Measurements from ENCODE around the gene EFNA4. TPM values are rescaled to one million over a fixed set of nuclear protein-coding genes. Genes with fewer than 3 reads are reported as not detected.

EFNA4 gene
- total RNA-seq, 1 donor from 2014 or later = 8.9 TPM

- no peak for DNase-seq (ENCODE audit: low spot score)
- peaks cover 8% of the 10 kb centered on the region for H3K36me3 Mint-ChIP-seq (ENCODE audit: low read depth)
- H3K27me3 Mint-ChIP-seq (ENCODE audit: low read depth) = no peaks in the 10 kb centered on the region
- H3K4me1 Mint-ChIP-seq (ENCODE audit: low read depth) = peaks cover 34% of the 10 kb centered on the region
- no peak overlapping the region for H3K4me3 Mint-ChIP-seq (ENCODE audit: unreplicated experiment)
- no peak overlapping the region for H3K27ac Mint-ChIP-seq (ENCODE audit: unreplicated experiment)
- TF ChIP-seq, protein P1, sequence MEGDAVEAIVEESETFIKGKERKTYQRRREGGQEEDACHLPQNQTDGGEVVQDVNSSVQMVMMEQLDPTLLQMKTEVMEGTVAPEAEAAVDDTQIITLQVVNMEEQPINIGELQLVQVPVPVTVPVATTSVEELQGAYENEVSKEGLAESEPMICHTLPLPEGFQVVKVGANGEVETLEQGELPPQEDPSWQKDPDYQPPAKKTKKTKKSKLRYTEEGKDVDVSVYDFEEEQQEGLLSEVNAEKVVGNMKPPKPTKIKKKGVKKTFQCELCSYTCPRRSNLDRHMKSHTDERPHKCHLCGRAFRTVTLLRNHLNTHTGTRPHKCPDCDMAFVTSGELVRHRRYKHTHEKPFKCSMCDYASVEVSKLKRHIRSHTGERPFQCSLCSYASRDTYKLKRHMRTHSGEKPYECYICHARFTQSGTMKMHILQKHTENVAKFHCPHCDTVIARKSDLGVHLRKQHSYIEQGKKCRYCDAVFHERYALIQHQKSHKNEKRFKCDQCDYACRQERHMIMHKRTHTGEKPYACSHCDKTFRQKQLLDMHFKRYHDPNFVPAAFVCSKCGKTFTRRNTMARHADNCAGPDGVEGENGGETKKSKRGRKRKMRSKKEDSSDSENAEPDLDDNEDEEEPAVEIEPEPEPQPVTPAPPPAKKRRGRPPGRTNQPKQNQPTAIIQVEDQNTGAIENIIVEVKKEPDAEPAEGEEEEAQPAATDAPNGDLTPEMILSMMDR (IDR thresholded peaks at IDR 0.05) = peak; percentile 94
- H3K9me3 Mint-ChIP-seq (ENCODE audit: low read depth) = no peaks in the 10 kb centered on the region
Observed at GRCh38 chr1:155061381-155062150, 2.0 kb upstream of the EFNA4 start.

- H3K4me3 Mint-ChIP-seq (ENCODE audit: unreplicated experiment) = no peak overlapping the region
- no peaks in the 10 kb centered on the region for H3K9me3 Mint-ChIP-seq (ENCODE audit: low read depth)
- H3K27me3 Mint-ChIP-seq (ENCODE audit: low read depth) = no peaks in the 10 kb centered on the region
- no peak overlapping the region for H3K27ac Mint-ChIP-seq (ENCODE audit: unreplicated experiment)
- peaks cover 8% of the 10 kb centered on the region for H3K36me3 Mint-ChIP-seq (ENCODE audit: low read depth)
- peaks cover 34% of the 10 kb centered on the region for H3K4me1 Mint-ChIP-seq (ENCODE audit: low read depth)
- no peak for DNase-seq (ENCODE audit: low spot score)
- TF ChIP-seq, protein P1 (IDR thresholded peaks at IDR 0.05) = no peak
Observed at GRCh38 chr1:155062151-155062686, 1.3 kb upstream of the EFNA4 start.

- TF ChIP-seq, protein P1 (IDR thresholded peaks at IDR 0.05) = peak; percentile 81
- Mint-ChIP-seq H3K27me3 (ENCODE audit: low read depth) (no peaks in the 10 kb centered on the region), H3K27ac (ENCODE audit: unreplicated experiment) (no peak overlapping the region), H3K9me3 (ENCODE audit: low read depth) (no peaks in the 10 kb centered on the region), H3K4me1 (ENCODE audit: low read depth) (peaks cover 34% of the 10 kb centered on the region), H3K4me3 (ENCODE audit: unreplicated experiment) (peak overlapping the region; percentile 88), H3K36me3 (ENCODE audit: low read depth) (peaks cover 4% of the 10 kb centered on the region)
- no peak for DNase-seq (ENCODE audit: low spot score)
Observed at GRCh38 chr1:155062702-155063411, 683 bp upstream of the EFNA4 start.

- H3K9me3 Mint-ChIP-seq (ENCODE audit: low read depth) = no peaks in the 10 kb centered on the region
- peak overlapping the region; percentile 73 for H3K27ac Mint-ChIP-seq (ENCODE audit: unreplicated experiment)
- H3K36me3 Mint-ChIP-seq (ENCODE audit: low read depth) = peaks cover 6% of the 10 kb centered on the region
- TF ChIP-seq, protein P1 (IDR thresholded peaks at IDR 0.05) = no peak
- peaks cover 34% of the 10 kb centered on the region for H3K4me1 Mint-ChIP-seq (ENCODE audit: low read depth)
- peak overlapping the region; percentile 78 for H3K4me3 Mint-ChIP-seq (ENCODE audit: unreplicated experiment)
- H3K27me3 Mint-ChIP-seq (ENCODE audit: low read depth) = no peaks in the 10 kb centered on the region
- no peak for DNase-seq (ENCODE audit: low spot score)
Observed at GRCh38 chr1:155064111-155064831, 731 bp downstream of the EFNA4 start.
